HEK293 (cell line): Measurements from ENCODE around the gene CNOT2.

Experiments
- CTCF ChIA-PET: fragments of 350-600 bp; formaldehyde crosslinking; extraction: SDS; loops from one replicate; lab custom pipeline; 2021; ENCODE audit warnings: antibody characterized with exemption; lab: Yijun Ruan, JAX
- POLR2A ChIA-PET: fragments of 300-600 bp; formaldehyde crosslinking; extraction: SDS; loops from one replicate; lab custom pipeline; 2020; ENCODE audit warnings: antibody characterized with exemption, inconsistent platforms; lab: Yijun Ruan, JAX
- H3K27ac ChIP-seq: fragments of 200-500 bp; sonication (Bioruptor generic); 2 replicates; pipeline ENCODE4 v1.5.1; 2014; ENCODE audit warnings: low read depth, low read length, control low read depth, inconsistent platforms; ENCODE audit errors: extremely low read depth
- H3K36me3 ChIP-seq, 2 experiments: fragments of 200-500 bp in 1 of 2; sonication (Bioruptor generic) in 1 of 2; 1 replicate in 1 of 2; 2 replicates in 1 of 2; pipeline ENCODE4 v1.5.1; 2014 to 2017; ENCODE audit warnings: inconsistent platforms in 2 of 2, low read length in 2 of 2; ENCODE audit not compliant: control insufficient read depth in 2 of 2, insufficient read depth in 1 of 2
- H3K4me1 ChIP-seq: fragments of 200-500 bp; sonication (Bioruptor generic); 2 replicates; pipeline ENCODE4 v1.5.1; 2014; ENCODE audit warnings: mild to moderate bottlenecking, low read length, inconsistent platforms; ENCODE audit not compliant: control insufficient read depth, insufficient read depth
- H3K4me3 ChIP-seq: 2 replicates; pipeline ENCODE4 v1.5.1; 2011; ENCODE audit warnings: low read depth, mild to moderate bottlenecking, control low read depth, low read length, moderate library complexity
- H3K9me3 ChIP-seq: fragments of 200-500 bp; sonication (Bioruptor generic); 2 replicates; pipeline ENCODE4 v1.5.1; 2014; ENCODE audit warnings: low read depth, low read length, inconsistent platforms; ENCODE audit not compliant: control insufficient read depth, insufficient read depth
- GFI1B ChIP-seq: fragments of 450-650 bp; formaldehyde crosslinking; IDR thresholded peaks from 2 replicates; pipeline ENCODE4 v1.5.1; 2016; ENCODE audit warnings: missing biosample characterization, missing genetic modification characterization
- GLIS2 ChIP-seq: fragments of 450-650 bp; formaldehyde crosslinking; IDR thresholded peaks from 2 replicates; pipeline ENCODE4 v1.5.1; 2016; ENCODE audit warnings: missing biosample characterization, missing genetic modification characterization
- KLF8 ChIP-seq: fragments of 450-650 bp; formaldehyde crosslinking; IDR thresholded peaks from 2 replicates; pipeline ENCODE4 v1.5.1; 2016; ENCODE audit warnings: missing biosample characterization, missing genetic modification characterization
- ZNF133 ChIP-seq: fragments of 450-650 bp; formaldehyde crosslinking; IDR thresholded peaks from 2 replicates; pipeline ENCODE4 v1.5.1; 2016; ENCODE audit warnings: missing biosample characterization, missing genetic modification characterization
- ZNF138 ChIP-seq: fragments of 450-650 bp; formaldehyde crosslinking; IDR thresholded peaks from 2 replicates; pipeline ENCODE4 v1.5.1; 2016; ENCODE audit warnings: missing biosample characterization, missing genetic modification characterization, borderline replicate concordance
- ZNF16 ChIP-seq: fragments of 450-650 bp; formaldehyde crosslinking; IDR thresholded peaks from 2 replicates; pipeline ENCODE4 v1.5.1; 2016; ENCODE audit warnings: low read depth, missing biosample characterization, missing genetic modification characterization
- ZNF311 ChIP-seq: fragments of 450-650 bp; formaldehyde crosslinking; IDR thresholded peaks from 2 replicates; pipeline ENCODE4 v1.5.1; 2017; ENCODE audit warnings: missing biosample characterization, missing genetic modification characterization, borderline replicate concordance
- ZNF324 ChIP-seq: fragments of 450-650 bp; formaldehyde crosslinking; IDR thresholded peaks from 2 replicates; pipeline ENCODE4 v1.5.1; 2016; ENCODE audit warnings: missing biosample characterization, missing genetic modification characterization
- ZNF501 ChIP-seq: fragments of 450-650 bp; formaldehyde crosslinking; IDR thresholded peaks from 2 replicates; pipeline ENCODE4 v1.5.1; 2016; ENCODE audit warnings: missing biosample characterization, missing genetic modification characterization
- ZNF530 ChIP-seq: fragments of 450-650 bp; formaldehyde crosslinking; IDR thresholded peaks from 2 replicates; pipeline ENCODE4 v1.5.1; 2016; ENCODE audit warnings: low read depth, missing biosample characterization, missing genetic modification characterization
- ZNF776 ChIP-seq: fragments of 450-650 bp; formaldehyde crosslinking; IDR thresholded peaks from 2 replicates; pipeline ENCODE4 v1.5.0; 2017; ENCODE audit warnings: missing biosample characterization, missing genetic modification characterization, borderline replicate concordance
- ZNF830 ChIP-seq: fragments of 450-650 bp; IDR thresholded peaks from 2 replicates; pipeline ENCODE4 v1.5.0; 2018; ENCODE audit warnings: missing biosample characterization, missing genetic modification characterization, low read depth, mild to moderate bottlenecking, moderate library complexity
- ZNF843 ChIP-seq: fragments of 450-650 bp; formaldehyde crosslinking; IDR thresholded peaks from 2 replicates; pipeline ENCODE4 v1.5.1; 2016; ENCODE audit warnings: missing biosample characterization, missing genetic modification characterization
- TF ChIP-seq, protein P1 (sequence below): fragments of 450-650 bp; formaldehyde crosslinking; IDR thresholded peaks from 2 replicates; pipeline ENCODE4 v1.5.1; 2016; ENCODE audit warnings: missing biosample characterization, missing genetic modification characterization
- TF ChIP-seq, protein P2 (sequence below): fragments of 450-650 bp; formaldehyde crosslinking; IDR thresholded peaks from 2 replicates; pipeline ENCODE4 v1.5.1; 2016; ENCODE audit warnings: missing biosample characterization, missing genetic modification characterization, low read depth
- TF ChIP-seq, protein P3 (sequence below): IDR thresholded peaks from 2 replicates; pipeline ENCODE4 v1.6.1; 2011; ENCODE audit warnings: mild to moderate bottlenecking, low read depth, low read length, borderline replicate concordance
- TF ChIP-seq, protein P4 (sequence below): fragments of 450-650 bp; formaldehyde crosslinking; IDR thresholded peaks from 2 replicates; pipeline ENCODE4 v1.5.1; 2016; ENCODE audit warnings: missing biosample characterization, missing genetic modification characterization
- TF ChIP-seq, protein P5 (sequence below): fragments of 450-650 bp; formaldehyde crosslinking; IDR thresholded peaks from 2 replicates; pipeline ENCODE4 v1.5.1; 2016; ENCODE audit warnings: missing biosample characterization, missing genetic modification characterization
- TF ChIP-seq, protein P6 (sequence below): fragments of 450-650 bp; formaldehyde crosslinking; IDR thresholded peaks from 2 replicates; pipeline ENCODE4 v1.5.1; 2017; ENCODE audit warnings: missing biosample characterization, missing genetic modification characterization
- TF ChIP-seq, protein P7 (sequence below): fragments of 450-650 bp; formaldehyde crosslinking; IDR thresholded peaks from 2 replicates; pipeline ENCODE4 v1.5.1; 2016; ENCODE audit warnings: missing biosample characterization, missing genetic modification characterization

CNOT2 gene

DNA sequence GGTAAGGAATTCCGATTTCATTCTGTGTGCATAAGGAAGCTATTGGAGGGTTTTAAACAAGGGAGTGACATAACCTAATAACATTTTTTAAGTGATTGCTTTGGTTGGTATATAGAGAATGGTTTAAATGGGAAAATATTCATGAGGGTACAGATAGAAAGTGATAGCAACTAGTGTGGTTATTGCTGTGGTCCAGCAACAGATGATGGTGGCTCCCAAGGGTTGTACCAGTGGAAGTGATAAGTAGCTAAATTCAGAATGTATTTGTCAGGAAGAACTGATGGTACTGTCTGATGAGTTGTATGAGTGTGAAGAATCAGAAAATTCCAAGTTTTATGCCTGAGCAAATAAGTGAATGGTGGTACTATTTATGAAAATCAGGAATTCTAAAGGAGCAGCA, 2.6 kb upstream of the CNOT2 start:
- POLR2A ChIA-PET: no interaction called here

More for the DNA sequence above, 2.6 kb upstream of the CNOT2 start:
- Histone ChIP-seq H3K9me3 (no peaks in the 10 kb centered on the region), H3K27ac (no peak overlapping the region), H3K4me1 (peaks cover 8% of the 10 kb centered on the region), H3K36me3 (peaks cover 3 to 15% of the 10 kb centered on the region in 2 experiments; a peak in 1 of 3 replicates), H3K4me3 (no peak overlapping the region)
- CTCF ChIA-PET: interaction anchor here (0.6 to 0.7 kb wide), 2 partner anchors 271 to 352 kb away, joined by 3 read pairs; no protein-coding TSS in a partner anchor
- TF ChIP-seq, protein P1, sequence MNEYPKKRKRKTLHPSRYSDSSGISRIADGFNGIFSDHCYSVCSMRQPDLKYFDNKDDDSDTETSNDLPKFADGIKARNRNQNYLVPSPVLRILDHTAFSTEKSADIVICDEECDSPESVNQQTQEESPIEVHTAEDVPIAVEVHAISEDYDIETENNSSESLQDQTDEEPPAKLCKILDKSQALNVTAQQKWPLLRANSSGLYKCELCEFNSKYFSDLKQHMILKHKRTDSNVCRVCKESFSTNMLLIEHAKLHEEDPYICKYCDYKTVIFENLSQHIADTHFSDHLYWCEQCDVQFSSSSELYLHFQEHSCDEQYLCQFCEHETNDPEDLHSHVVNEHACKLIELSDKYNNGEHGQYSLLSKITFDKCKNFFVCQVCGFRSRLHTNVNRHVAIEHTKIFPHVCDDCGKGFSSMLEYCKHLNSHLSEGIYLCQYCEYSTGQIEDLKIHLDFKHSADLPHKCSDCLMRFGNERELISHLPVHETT (tag by site-specific recombination): no peak
- TF ChIP-seq, protein P2, sequence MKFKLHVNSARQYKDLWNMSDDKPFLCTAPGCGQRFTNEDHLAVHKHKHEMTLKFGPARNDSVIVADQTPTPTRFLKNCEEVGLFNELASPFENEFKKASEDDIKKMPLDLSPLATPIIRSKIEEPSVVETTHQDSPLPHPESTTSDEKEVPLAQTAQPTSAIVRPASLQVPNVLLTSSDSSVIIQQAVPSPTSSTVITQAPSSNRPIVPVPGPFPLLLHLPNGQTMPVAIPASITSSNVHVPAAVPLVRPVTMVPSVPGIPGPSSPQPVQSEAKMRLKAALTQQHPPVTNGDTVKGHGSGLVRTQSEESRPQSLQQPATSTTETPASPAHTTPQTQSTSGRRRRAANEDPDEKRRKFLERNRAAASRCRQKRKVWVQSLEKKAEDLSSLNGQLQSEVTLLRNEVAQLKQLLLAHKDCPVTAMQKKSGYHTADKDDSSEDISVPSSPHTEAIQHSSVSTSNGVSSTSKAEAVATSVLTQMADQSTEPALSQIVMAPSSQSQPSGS (tag by site-specific recombination): no peak
- TF ChIP-seq, protein P3, sequence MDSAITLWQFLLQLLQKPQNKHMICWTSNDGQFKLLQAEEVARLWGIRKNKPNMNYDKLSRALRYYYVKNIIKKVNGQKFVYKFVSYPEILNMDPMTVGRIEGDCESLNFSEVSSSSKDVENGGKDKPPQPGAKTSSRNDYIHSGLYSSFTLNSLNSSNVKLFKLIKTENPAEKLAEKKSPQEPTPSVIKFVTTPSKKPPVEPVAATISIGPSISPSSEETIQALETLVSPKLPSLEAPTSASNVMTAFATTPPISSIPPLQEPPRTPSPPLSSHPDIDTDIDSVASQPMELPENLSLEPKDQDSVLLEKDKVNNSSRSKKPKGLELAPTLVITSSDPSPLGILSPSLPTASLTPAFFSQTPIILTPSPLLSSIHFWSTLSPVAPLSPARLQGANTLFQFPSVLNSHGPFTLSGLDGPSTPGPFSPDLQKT: no peak
- no peak for TF ChIP-seq ZNF311 (tag by site-specific recombination)
- TF ChIP-seq ZNF830 (tag by site-specific recombination): no peak
- TF ChIP-seq, protein P4, sequence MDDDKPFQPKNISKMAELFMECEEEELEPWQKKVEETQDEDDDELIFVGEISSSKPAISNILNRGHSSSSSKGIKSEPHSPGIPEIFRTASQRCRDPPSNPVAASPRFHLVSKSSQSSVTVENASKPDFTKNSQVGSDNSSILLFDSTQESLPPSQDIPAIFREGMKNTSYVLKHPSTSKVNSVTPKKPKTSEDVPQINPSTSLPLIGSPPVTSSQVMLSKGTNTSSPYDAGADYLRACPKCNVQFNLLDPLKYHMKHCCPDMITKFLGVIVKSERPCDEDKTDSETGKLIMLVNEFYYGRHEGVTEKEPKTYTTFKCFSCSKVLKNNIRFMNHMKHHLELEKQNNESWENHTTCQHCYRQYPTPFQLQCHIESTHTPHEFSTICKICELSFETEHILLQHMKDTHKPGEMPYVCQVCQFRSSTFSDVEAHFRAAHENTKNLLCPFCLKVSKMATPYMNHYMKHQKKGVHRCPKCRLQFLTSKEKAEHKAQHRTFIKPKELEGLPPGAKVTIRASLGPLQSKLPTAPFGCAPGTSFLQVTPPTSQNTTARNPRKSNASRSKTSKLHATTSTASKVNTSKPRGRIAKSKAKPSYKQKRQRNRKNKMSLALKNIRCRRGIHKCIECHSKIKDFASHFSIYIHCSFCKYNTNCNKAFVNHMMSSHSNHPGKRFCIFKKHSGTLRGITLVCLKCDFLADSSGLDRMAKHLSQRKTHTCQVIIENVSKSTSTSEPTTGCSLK (tag by site-specific recombination): no peak
- TF ChIP-seq ZNF138 (tag by site-specific recombination): no peak
- no peak for TF ChIP-seq ZNF776 (tag by site-specific recombination)
- TF ChIP-seq, protein P5, sequence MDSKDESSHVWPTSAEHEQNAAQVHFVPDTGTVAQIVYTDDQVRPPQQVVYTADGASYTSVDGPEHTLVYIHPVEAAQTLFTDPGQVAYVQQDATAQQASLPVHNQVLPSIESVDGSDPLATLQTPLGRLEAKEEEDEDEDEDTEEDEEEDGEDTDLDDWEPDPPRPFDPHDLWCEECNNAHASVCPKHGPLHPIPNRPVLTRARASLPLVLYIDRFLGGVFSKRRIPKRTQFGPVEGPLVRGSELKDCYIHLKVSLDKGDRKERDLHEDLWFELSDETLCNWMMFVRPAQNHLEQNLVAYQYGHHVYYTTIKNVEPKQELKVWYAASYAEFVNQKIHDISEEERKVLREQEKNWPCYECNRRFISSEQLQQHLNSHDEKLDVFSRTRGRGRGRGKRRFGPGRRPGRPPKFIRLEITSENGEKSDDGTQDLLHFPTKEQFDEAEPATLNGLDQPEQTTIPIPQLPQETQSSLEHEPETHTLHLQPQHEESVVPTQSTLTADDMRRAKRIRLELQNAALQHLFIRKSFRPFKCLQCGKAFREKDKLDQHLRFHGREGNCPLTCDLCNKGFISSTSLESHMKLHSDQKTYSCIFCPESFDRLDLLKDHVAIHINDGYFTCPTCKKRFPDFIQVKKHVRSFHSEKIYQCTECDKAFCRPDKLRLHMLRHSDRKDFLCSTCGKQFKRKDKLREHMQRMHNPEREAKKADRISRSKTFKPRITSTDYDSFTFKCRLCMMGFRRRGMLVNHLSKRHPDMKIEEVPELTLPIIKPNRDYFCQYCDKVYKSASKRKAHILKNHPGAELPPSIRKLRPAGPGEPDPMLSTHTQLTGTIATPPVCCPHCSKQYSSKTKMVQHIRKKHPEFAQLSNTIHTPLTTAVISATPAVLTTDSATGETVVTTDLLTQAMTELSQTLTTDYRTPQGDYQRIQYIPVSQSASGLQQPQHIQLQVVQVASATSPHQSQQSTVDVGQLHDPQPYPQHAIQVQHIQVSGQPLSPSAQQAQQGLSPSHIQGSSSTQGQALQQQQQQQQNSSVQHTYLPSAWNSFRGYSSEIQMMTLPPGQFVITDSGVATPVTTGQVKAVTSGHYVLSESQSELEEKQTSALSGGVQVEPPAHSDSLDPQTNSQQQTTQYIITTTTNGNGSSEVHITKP (tag by site-specific recombination): no peak
- TF ChIP-seq ZNF843: no peak
- no peak for TF ChIP-seq ZNF530 (tag by site-specific recombination)
- no peak for TF ChIP-seq GLIS2 (tag by site-specific recombination)
- TF ChIP-seq KLF8 (tag by site-specific recombination): no peak
- no peak for TF ChIP-seq GFI1B (tag by site-specific recombination)
- TF ChIP-seq ZNF16 (tag by site-specific recombination): no peak
- TF ChIP-seq ZNF324 (tag by site-specific recombination): no peak
- no peak for TF ChIP-seq ZNF133 (tag by site-specific recombination)
- TF ChIP-seq ZNF501 (tag by site-specific recombination): no peak
- TF ChIP-seq, protein P6, sequence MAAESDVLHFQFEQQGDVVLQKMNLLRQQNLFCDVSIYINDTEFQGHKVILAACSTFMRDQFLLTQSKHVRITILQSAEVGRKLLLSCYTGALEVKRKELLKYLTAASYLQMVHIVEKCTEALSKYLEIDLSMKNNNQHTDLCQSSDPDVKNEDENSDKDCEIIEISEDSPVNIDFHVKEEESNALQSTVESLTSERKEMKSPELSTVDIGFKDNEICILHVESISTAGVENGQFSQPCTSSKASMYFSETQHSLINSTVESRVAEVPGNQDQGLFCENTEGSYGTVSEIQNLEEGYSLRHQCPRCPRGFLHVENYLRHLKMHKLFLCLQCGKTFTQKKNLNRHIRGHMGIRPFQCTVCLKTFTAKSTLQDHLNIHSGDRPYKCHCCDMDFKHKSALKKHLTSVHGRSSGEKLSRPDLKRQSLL (tag by site-specific recombination): no peak
- TF ChIP-seq, protein P7, sequence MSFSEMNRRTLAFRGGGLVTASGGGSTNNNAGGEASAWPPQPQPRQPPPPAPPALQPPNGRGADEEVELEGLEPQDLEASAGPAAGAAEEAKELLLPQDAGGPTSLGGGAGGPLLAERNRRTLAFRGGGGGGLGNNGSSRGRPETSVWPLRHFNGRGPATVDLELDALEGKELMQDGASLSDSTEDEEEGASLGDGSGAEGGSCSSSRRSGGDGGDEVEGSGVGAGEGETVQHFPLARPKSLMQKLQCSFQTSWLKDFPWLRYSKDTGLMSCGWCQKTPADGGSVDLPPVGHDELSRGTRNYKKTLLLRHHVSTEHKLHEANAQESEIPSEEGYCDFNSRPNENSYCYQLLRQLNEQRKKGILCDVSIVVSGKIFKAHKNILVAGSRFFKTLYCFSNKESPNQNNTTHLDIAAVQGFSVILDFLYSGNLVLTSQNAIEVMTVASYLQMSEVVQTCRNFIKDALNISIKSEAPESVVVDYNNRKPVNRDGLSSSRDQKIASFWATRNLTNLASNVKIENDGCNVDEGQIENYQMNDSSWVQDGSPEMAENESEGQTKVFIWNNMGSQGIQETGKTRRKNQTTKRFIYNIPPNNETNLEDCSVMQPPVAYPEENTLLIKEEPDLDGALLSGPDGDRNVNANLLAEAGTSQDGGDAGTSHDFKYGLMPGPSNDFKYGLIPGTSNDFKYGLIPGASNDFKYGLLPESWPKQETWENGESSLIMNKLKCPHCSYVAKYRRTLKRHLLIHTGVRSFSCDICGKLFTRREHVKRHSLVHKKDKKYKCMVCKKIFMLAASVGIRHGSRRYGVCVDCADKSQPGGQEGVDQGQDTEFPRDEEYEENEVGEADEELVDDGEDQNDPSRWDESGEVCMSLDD (tag by site-specific recombination): no peak
